NCI-H748 (cell line): ENCODE data around the gene PIPOX.
A peak's percentile ranks its signal among the peaks of the same experiment; 100 is the strongest.

Experiments
- DNase-seq: peaks from one replicate; lab custom pipeline; 2025; ENCODE audit not compliant: unreplicated experiment; lab: John Stamatoyannopoulos, UW

PIPOX gene

DNA sequence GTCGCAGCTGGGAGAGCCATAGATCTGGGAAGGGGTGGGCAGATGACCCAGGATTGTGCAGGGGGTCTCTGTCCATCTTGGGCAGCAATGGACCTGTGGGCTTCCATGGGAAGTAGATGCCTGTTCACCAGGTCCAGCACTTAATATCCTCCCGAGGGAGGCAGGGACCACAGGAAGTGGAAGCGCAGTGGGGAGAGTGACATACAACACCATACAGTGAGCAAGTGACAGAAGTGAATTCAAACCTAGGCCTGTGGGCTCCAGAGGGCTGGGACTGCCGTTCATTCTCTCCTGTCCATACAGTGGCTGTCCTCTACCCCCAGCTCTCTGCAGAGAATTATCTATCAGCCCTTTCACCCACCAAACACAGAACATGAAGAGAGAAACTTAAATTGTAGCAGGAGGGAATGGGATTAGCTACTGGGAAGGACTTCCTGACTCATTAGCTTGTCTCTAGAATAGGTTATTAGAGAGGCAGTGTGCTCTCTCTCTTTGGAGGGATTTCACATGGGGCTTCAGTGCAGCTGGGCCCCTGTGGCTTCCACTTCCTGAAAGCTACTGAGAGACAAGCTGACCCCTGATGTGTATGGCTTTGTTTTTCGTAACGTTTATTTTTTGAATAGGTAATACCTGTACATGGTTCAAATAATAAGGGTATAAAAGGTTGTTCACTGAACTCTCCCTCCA, 24.0 kb upstream of the PIPOX start:
- DNase-seq: peak; percentile 59

- DNase-seq: peak; percentile 87
Observed at GRCh38 chr17:29019475-29020181, 23.3 kb upstream of the PIPOX start.

GRCh38 chr17:29020576-29020975, 22.4 kb upstream of the PIPOX start:
- DNase-seq: no peak

DNA sequence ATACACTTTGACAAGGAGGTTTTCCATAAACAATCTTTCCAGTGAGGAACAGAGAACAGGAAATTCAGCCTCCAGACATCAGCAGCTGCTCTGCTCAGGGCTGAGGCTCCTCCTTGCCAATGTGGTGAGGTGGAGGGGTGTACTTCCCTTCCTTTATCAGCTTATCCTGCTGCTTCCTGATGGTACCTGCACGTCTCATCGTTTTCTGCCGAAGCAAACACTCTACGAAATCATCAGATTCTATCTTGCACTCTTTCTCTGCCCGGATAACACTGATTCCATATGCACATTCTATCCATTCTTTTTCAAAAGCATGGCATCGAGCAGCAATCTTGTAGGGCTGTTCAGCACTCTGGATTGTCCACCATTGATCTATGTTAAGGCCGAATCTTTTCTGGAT, 21.7 kb upstream of the PIPOX start:
- DNase-seq: no peak

DNA sequence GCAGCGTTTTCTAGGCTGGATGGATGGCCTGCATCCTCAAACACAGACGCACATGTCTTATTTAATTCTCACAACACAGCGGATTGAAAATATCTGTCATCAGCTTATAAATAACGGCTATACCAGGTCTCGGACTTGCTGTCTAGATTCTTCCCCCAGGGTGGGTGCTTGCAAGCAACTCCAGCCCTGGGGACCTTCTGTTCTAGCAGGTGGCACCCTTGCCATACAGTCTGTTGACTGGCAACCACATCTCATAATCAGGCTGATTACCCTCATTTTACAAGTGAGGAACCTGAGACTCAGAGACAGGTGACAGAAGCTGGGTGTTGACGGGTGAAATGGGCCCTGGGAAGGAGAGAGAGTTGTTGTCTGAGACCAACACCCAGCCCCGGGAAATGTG, 20.9 kb upstream of the PIPOX start:
- no peak for DNase-seq

DNA sequence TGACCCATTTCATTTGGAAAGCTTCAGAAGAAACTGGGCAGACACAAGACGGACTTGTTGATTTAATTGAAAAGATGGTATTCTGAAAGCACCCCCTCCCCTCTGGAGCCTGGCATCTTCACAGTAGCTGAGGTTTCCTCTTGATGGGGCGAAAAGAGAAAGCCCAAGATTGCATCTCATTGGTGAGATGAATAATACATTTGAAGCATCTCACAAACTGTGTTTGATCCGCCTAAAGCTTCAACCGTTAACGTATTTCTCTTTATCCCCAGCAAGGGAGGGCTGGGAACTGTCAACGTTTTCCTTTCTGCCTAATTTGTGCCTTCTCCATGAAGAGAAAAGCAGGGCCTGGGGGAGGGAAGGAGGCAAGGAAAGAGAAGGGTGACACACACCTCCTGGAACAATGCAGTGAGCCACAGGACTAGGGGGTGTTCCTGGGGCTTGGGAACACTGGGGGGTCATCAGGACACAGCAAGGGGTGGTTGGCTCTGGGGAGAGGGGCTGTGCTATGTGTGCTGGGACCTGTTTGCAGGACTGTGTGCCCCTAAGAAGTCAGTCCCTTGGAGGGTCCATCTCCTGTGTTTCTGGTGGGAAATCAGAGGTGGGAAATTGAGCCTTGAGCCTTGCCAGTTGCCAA, 18.5 kb upstream of the PIPOX start:
- no peak for DNase-seq

DNA sequence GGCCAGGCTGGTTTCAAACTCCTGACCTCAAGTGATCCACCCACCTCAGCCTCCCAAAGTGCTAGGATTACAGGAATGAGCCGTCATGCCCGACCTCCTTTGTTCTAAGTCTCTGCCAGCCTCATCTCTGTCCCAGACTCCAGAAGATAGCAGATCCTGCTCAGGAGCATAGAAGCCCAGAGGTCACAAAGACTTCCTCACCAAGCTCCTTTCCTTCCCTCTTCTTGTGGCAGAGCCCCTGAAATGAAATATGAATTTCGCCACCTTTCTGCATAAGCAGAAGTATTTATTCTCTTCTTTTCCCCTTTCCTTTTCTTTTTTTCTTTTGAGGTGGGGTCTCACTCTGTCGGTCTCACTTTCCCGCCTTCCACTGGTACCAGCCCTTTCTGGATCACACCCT, 11.5 kb upstream of the PIPOX start:
- DNase-seq: no peak

DNA sequence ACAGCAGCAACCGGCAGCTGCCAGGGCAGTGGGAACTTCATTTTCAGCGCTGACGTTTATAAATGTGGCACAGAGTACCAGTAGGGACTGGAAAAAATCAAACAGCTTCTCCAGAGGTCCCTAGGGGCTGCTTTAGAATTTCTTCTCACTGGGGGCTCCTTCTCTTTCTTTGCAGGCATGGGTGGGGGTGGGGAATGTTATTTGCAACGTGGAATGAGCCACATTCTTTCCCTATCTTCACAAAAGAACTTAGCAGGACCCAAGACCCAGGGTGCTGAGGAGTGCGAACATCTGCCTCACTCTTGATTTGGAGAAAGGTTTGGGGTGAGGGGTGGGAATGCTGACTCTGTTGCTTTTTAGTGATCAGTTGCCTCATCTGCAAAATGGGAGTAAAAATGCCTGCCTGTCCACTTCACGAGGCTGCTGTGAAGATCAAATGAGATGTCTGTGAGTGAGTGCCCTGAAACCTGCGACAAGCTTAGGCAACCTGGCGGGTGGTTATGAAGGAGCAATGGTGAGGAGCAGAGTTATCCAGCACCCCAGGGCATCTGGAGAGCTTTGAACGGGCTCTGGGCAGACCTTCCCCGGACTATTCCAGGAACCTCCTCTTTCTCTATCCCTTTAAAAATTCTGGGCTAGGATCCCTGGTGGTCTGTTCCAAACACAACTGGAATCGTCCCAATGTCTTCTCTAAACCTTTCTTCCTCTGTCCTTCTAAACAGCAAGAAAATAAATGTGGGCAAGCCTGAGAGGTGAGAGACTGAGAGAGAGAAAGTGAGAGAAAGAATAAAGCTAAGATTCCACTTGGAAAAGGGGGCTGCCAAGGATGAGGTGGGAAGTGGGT, 10.7 kb upstream of the PIPOX start:
- DNase-seq: no peak

- DNase-seq: peak; percentile 51
Observed at GRCh38 chr17:29032857-29033197, 10.1 kb upstream of the PIPOX start.

GRCh38 chr17:29034510-29034909, 8.4 kb upstream of the PIPOX start:
- DNase-seq: no peak

DNA sequence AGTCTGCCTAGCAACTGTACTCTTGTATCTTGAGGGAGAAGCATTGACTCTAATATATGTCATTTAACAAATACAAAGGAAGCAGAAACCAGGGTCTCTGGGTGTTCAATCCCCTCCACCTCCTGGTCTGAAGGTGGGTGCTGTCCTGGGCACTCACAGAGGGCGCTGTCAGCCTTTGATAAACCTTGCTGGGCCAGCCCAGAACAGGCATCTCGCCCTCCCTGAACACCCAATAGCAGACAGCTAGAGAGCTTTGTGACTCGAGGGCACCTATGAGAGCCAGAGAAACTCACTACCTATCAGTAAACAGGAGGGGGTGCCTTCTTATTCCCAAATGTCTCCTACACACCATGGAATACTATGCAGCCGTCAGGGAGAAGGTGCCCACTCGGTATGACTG, 6.4 kb upstream of the PIPOX start:
- DNase-seq: no peak

DNA sequence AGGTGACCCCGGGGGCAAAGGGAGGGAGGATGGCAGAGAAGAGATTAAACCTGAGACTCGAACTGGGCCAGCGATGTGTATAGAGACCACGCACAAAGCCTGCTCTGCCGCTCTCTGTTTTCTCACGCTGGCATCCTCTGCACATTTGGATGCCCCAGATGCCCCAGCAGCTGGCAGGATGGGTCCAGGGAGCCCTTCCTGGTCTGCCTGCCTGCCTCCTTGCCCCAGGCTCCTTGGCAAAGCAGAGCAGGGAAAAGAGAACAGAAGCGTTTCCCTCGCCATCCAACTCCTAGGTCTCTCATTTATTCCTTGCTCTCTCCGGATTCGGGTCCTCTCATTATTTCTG, 5.2 kb upstream of the PIPOX start:
- DNase-seq: no peak

DNA sequence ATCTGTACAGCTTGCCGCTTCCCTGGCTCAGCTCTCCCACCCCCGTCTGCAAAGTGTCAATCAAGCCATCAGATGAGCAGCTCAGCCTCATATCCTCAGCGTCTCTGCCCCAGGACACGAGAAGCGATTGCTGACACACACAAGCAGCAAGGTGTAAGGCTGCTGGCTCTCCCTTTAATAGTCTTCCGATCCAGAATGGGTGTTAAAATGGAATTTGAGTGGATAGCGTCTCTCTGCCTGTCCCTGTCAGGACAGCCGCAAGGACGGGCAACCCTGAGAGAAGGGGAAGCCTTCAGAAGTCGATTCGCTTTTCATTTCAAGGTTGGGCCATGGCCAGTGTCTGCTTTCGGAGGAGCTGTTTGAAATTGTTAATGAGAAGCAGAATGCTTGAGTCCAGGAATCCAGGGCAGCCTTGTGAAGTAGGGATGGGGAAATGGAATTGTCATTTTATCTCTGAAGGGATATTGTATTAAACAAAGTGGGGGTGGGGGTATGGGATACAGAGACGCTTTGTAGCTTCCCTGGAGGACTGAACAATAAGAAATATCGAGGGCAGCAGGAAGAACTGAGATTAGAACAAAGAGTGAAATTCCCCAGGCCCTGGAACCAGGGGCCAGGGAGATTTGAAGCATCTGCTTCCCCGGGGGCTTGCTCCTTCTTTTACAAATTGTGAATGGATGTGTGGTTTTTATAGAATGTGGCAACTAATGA, 4.7 kb upstream of the PIPOX start:
- DNase-seq: no peak

DNA sequence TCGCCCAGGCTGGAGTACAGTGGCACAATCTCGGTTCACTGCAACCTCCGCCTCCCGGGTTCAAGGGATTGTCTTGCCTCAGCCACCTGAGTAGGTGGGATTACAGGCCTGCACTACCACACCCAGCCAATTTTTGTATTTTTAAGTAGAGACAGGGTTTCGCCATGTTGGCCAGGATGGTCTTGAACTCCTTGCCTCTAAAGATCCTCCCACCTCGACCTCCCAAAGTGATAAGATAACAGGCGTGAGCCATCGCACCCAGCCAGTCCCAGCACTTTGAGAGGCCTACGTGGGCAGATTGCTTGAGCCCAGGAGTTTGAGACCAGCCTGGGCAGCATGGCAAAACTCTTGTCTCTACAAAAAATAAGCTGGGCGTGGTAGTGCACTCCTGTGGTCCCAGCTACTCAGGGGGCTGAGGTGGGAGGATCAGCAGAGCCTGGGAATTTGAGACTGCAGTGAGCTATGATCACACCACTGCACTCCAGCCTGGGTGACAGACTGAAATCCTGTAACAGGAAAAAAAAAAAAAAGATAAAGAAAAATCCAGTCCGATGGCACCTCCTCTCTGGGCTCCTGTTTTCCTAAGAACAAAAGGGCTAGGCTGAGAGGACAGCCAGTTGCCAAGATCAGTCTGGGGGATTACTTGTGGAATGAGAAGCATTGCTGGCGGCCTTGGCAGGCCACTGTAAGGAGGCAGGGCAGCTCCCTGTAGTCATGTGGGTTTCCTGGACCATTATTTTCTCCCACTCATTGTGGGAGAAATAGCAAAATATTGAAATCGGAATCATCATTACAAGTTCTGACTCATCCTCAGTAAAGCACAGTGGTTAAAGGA, 3.0 kb upstream of the PIPOX start:
- no peak for DNase-seq

DNA sequence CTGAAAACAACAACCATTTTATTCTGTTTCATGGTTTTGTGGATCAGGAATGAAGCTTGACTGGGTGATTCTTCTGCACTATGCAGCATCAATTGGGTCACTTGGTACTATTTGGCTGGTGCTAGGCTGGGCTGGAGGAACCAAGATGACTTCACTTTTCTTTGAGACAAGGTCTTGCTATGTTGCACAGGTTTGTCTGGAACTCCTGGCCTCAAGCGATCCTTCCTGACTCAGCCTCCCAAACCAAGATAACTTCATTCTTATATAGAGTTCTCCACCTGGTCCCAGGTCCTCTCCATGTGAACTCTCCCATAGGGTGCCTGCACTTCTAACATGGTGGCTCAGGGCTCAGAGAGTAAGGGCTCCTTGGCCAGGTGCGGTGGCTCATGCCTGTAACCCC, 1.9 kb upstream of the PIPOX start:
- DNase-seq: no peak

GRCh38 chr17:29041571-29041970, 1.4 kb upstream of the PIPOX start:
- no peak for DNase-seq

GRCh38 chr17:29042026-29042678, 789 bp upstream of the PIPOX start:
- no peak for DNase-seq

DNA sequence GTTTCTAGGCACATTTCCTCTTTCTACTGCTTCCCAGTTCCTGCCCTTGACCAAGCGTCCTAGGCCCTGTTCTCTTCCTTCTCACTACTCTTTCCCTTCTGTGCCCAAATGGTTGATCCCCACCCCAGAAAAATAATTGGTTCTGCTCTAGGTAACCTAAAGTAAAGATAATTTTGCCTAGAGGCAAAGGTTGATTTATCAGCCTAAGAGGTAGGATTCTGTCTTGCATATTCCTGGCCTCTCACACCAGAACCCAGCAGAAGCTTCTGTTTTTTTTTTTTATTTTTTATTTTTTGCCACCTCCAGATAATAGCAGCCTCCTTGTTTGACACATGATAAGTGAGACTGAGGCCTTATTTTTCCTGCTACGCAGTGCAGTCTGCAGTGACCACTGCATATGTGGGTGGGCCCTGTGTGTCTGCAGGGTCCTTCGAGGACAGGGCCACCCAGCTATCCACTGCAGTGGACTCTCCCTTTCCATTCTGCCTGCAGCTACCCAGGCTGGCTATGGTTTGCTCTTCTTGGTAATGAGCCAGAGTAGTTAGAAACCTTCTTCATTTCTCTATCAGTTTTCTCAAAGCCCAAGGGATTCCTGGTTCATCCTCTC, 701 bp downstream of the PIPOX start:
- DNase-seq: no peak

GRCh38 chr17:29045026-29045425, 2.1 kb downstream of the PIPOX start:
- DNase-seq: no peak
